ENCODE measurements around the gene OOSP3. TPM values are rescaled to one million over a fixed set of nuclear protein-coding genes. Genes with fewer than 3 reads are reported as not detected.

Gene OOSP3
- total RNA-seq, 1 donor = not detected

- no peak for DNase-seq (ENCODE audit: insufficient read length, low spot score, missing footprints)
- no peaks in the 10 kb centered on the region for H3K79me2 ChIP-seq (ENCODE audit: insufficient read depth, low read length)
- H3K4me3 ChIP-seq (ENCODE audit: insufficient read depth, low read length) = no peak overlapping the region
- no peak overlapping the region for H3K27ac ChIP-seq (ENCODE audit: low read depth, low read length)
- no peak overlapping the region for H3K4me2 ChIP-seq (ENCODE audit: insufficient read depth, low read length)
- no peak for TF ChIP-seq CTCF (IDR thresholded peaks at IDR 0.05; ENCODE audit: extremely low read depth, low read depth, low read length)
- H3K27me3 ChIP-seq (ENCODE audit: insufficient read depth, low read length) = no peaks in the 10 kb centered on the region
- H3K36me3 ChIP-seq (ENCODE audit: insufficient read depth, low read length) = no peaks in the 10 kb centered on the region
- no peaks in the 10 kb centered on the region for H4K20me1 ChIP-seq (ENCODE audit: insufficient read depth, low read length)
- H3K4me1 ChIP-seq (ENCODE audit: insufficient read depth, low read length) = no peaks in the 10 kb centered on the region
- no peak overlapping the region for H2AFZ ChIP-seq (ENCODE audit: low read length)
- peaks cover 4% of the 10 kb centered on the region for H3K9me3 ChIP-seq (ENCODE audit: low read depth, low read length)
These were observed 16.0 kb downstream of the OOSP3 start for GRCh38 chr11:59894616-59895015.

GRCh38 chr11:59898046-59898445 lies 19.5 kb downstream of the OOSP3 start:
- Histone ChIP-seq H3K4me3 (ENCODE audit: insufficient read depth, low read length) (no peak overlapping the region), H3K27me3 (ENCODE audit: insufficient read depth, low read length) (no peaks in the 10 kb centered on the region), H3K4me1 (ENCODE audit: insufficient read depth, low read length) (no peaks in the 10 kb centered on the region), H4K20me1 (ENCODE audit: insufficient read depth, low read length) (no peaks in the 10 kb centered on the region), H3K79me2 (ENCODE audit: insufficient read depth, low read length) (no peaks in the 10 kb centered on the region), H3K36me3 (ENCODE audit: insufficient read depth, low read length) (no peaks in the 10 kb centered on the region), H2AFZ (ENCODE audit: low read length) (no peak overlapping the region), H3K4me2 (ENCODE audit: insufficient read depth, low read length) (no peak overlapping the region), H3K27ac (ENCODE audit: low read depth, low read length) (no peak overlapping the region), H3K9me3 (ENCODE audit: low read depth, low read length) (no peaks in the 10 kb centered on the region)
- no peak for DNase-seq (ENCODE audit: insufficient read length, low spot score, missing footprints)
- no peak for TF ChIP-seq CTCF (IDR thresholded peaks at IDR 0.05; ENCODE audit: extremely low read depth, low read depth, low read length)

- Histone ChIP-seq H3K36me3 (ENCODE audit: insufficient read depth, low read length) (no peaks in the 10 kb centered on the region), H3K9me3 (ENCODE audit: low read depth, low read length) (no peaks in the 10 kb centered on the region), H3K27me3 (ENCODE audit: insufficient read depth, low read length) (no peaks in the 10 kb centered on the region), H2AFZ (ENCODE audit: low read length) (no peak overlapping the region), H3K27ac (ENCODE audit: low read depth, low read length) (no peak overlapping the region), H4K20me1 (ENCODE audit: insufficient read depth, low read length) (no peaks in the 10 kb centered on the region), H3K4me2 (ENCODE audit: insufficient read depth, low read length) (no peak overlapping the region), H3K79me2 (ENCODE audit: insufficient read depth, low read length) (no peaks in the 10 kb centered on the region), H3K4me3 (ENCODE audit: insufficient read depth, low read length) (no peak overlapping the region), H3K4me1 (ENCODE audit: insufficient read depth, low read length) (no peaks in the 10 kb centered on the region)
- DNase-seq (ENCODE audit: insufficient read length, low spot score, missing footprints) = no peak
- TF ChIP-seq CTCF (IDR thresholded peaks at IDR 0.05; ENCODE audit: extremely low read depth, low read depth, low read length) = no peak
These were observed 20.1 kb downstream of the OOSP3 start for GRCh38 chr11:59898650-59899049.

GRCh38 chr11:59899532-59899931 lies 20.9 kb downstream of the OOSP3 start:
- Histone ChIP-seq H3K4me3 (ENCODE audit: insufficient read depth, low read length) (no peak overlapping the region), H2AFZ (ENCODE audit: low read length) (no peak overlapping the region), H3K36me3 (ENCODE audit: insufficient read depth, low read length) (no peaks in the 10 kb centered on the region), H3K27me3 (ENCODE audit: insufficient read depth, low read length) (no peaks in the 10 kb centered on the region), H3K4me1 (ENCODE audit: insufficient read depth, low read length) (no peaks in the 10 kb centered on the region), H4K20me1 (ENCODE audit: insufficient read depth, low read length) (no peaks in the 10 kb centered on the region), H3K27ac (ENCODE audit: low read depth, low read length) (no peak overlapping the region), H3K9me3 (ENCODE audit: low read depth, low read length) (no peaks in the 10 kb centered on the region), H3K79me2 (ENCODE audit: insufficient read depth, low read length) (no peaks in the 10 kb centered on the region), H3K4me2 (ENCODE audit: insufficient read depth, low read length) (no peak overlapping the region)
- DNase-seq (ENCODE audit: insufficient read length, low spot score, missing footprints) = no peak
- no peak for TF ChIP-seq CTCF (IDR thresholded peaks at IDR 0.05; ENCODE audit: extremely low read depth, low read depth, low read length)
